GM21367 (cell line): ENCODE data around the gene IFNGR1.
"Not testable (repeated sequence)": the region's sequence is repeated elsewhere in the genome, so short reads cannot be mapped to it uniquely, and the experiment has no call there.

Experiments used
- ATAC-seq: cut with Tn5 transposase; IDR thresholded peaks from one replicate; pipeline ENCODE4 v1.9.1; 2021; ENCODE audit not compliant: unreplicated experiment

The IFNGR1 gene

DNA sequence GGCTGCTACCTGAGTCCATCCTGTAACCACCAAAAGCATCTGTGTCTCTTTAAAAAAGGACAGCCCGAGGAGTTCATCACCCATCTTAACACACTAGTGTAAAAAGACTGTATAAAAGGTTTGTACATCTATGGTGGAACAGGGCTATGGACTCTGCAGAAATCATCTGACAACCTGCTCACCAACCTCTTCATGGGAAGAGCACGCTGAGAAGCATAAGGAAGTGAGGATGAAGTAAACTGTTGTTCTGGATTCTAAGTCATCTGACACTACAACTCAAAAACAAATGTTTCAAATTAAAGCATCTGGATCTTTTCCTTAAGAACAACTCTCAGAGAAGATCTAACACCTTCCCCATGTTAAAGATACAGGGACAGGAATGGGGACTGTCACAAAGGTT is 5.4 kb downstream of the IFNGR1 start:
- ATAC-seq = no peak

DNA sequence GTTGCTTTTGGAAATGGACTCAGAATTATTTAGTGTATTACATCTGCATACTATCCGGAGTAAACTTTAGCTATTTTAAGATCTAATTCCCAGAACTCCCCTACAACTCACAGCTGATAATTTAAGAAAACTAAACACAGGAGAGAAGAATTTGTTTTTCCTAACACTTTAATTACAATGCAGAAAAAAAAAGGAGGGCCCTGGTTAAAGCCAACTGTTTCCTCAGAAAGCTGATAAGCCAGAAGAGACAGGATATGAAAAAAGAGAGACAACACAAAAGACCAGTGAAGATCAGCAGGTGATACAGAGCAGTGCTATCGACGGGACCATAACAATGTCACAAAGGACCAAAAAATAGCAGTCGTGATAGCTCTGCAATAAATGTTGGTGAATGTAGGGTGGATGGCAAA is 5.8 kb downstream of the IFNGR1 start:
- no peak for ATAC-seq

- ATAC-seq = no peak
Measured at GRCh38 chr6:137211910-137212309, 7.3 kb downstream of the IFNGR1 start.

DNA sequence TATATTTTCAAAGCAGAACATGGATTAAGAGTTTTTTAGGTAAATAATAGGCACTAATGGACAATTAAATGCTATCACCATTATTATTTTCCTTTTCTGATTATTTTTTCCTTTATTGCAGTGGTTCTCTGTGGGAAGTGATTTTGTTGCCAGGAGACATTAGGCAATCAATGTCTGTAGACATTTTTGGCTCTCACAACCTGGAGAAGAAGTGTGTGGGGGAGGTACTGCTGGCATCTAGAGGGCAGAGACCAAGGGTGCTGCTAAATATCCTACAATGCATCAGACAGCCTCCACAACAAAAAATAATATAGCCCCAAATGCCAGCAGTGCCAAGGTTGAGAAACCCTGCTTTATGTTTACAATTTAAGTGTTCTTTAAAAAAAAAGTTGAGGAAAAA is 8.3 kb downstream of the IFNGR1 start:
- no peak for ATAC-seq

GRCh38 chr6:137208279-137208678 is 10.9 kb downstream of the IFNGR1 start:
- no peak for ATAC-seq

- not testable (repeated sequence) for ATAC-seq
Measured at GRCh38 chr6:137207457-137207856, 11.7 kb downstream of the IFNGR1 start.

DNA sequence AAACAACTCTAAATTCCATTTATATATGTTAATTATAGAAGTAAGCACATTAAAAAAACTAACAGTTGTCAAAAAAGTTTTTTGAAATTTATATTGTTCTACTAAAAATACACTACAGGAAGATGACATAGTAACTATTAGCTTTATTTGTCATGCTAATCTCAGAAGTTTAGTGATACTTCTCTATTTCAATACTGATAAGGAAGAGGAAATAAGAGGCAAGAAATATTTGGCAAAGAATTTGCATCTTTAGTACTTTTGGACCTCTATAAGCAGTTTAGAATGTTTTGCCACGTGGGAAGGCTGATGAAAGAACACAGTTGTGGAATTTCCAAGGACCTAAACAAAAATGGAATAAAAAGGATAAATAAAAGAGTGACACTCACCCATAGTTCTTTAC is 12.6 kb downstream of the IFNGR1 start:
- ATAC-seq = no peak

- no peak for ATAC-seq
Measured at GRCh38 chr6:137203256-137203655, 15.9 kb downstream of the IFNGR1 start.

DNA sequence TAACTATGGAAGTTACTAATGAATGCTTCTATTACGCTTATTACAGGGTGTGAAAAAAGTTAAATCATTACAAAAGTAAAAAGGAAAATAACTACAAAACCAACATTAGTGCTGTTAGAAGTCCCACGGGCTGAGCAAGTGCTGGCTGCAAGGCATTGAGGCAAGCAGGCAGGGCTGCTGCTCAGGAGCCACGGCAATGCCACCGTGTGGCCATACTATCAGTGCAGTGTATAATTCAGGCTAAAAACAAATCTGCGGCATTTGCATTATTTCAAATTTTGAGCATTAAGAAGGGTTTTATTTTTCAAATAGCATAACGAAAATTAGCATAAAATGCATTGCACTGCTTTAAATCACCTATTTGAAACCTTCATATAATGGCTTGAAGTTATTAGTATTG is 17.1 kb downstream of the IFNGR1 start:
- ATAC-seq = no peak

GRCh38 chr6:137201006-137201405 is 18.2 kb downstream of the IFNGR1 start:
- ATAC-seq = no peak

DNA sequence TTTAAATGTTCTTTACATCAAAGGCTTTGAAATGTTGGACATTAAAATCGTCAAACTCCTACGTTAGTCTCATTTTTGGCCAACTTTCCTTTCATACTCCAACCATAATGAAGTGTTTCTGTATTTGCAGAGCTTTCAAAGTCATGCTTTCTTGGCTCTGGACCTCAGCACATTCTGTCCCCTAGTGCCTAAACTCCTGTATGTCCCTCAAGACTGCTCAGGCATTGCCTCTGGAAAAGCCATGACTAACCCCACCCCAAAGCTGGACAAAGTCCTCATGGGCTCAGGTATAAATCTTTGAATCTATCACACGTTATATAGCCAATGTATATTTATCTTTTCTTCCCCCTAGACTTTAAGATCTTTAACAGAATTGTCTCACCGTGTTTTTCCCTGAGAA is 18.9 kb downstream of the IFNGR1 start:
- ATAC-seq = no peak

- ATAC-seq = no peak
Measured at GRCh38 chr6:137197684-137198645, 21.2 kb downstream of the IFNGR1 start.

DNA sequence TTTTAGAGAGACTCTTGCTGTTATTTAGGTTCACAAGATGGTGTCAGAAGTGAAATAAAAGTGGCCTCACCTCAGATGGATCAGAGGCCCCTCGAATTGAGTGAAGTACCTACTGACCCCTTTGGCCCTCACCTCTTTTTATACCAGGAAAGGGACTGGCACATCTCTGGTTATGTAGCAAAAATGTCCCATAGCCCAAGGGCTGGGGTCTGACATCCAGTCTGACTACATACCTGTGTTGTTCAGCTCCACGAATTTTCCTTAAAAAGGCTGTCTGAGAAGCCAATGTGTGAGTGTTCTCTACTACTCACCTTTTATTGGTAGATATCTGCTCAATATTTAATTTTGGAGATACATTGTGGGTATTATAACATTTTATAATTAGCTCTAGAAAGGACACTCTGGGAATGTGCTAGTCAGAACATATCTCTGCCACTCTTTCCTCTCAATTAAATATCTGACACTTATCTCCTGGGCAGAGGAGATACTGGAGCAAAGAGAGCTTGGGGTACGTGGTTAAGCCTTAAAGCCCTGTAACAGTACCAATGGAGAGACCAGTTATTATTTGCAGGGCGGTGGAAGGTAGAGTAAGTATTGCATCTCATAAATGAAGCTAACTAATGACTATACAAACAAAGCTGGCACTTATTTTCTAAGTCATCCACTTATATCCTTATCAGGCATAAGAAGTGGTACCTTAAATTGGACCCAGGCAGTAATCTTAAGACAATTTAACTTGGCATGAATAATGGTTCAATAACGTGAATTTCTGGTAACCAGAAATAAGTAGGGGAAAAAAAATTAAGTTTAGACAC is 25.7 kb downstream of the IFNGR1 start:
- no peak for ATAC-seq

DNA sequence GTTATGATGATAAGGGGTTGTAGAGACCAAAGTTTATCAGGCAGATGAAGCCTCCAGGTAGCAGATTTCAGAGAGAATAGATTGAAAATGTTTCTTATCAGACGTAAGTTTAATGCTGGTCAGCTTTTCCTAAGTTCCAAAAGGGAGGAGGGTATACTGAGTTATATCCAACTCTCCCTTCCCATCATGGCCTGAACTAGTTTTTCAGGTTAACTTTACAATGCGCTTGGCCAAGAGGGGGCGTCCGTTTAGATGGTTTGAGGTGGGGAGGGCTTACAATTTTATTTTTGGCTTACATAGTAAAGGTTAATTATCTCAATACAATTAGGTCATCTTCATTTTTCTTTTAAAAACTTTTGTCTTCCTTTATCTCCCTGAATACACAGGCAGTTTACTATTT is 26.4 kb downstream of the IFNGR1 start:
- no peak for ATAC-seq

DNA sequence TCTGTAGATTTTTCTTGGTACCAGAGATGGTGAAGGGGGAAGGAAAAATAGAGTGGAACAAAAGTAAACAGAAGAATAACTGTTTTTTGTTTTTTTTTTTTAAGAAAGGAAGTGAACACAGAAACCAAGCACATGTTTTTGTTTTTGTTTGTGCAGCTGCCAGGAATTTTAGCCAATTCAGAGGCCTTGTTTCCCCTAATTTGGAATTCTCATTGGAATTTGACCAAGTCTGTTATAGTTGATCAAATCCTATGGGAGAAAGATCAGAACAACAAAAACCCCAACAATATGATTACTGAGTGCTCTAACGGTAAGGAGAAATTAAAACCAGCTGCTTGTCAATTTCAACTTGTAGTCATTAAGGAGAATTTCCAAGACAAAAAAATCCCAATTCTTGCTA is 27.5 kb downstream of the IFNGR1 start:
- ATAC-seq = no peak

DNA sequence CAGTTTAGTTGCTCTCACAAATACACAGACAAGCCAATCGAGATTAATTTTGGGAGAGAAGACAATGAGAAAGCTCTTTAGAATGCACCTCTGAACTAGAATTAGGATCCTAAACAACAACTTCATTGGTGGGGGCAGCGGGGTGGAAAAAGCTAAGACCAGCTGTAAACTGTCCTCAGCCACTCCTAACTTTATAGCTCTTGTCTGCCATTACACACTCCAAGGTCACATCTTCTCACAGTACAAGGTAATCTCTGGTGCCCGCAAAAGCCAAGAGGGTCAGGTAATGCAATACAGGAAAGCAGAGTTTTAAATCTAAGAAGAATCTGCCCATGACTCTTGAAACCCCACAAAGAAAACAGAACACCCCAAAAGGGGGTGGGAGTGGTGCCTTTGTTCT is 27.9 kb downstream of the IFNGR1 start:
- ATAC-seq = no peak

DNA sequence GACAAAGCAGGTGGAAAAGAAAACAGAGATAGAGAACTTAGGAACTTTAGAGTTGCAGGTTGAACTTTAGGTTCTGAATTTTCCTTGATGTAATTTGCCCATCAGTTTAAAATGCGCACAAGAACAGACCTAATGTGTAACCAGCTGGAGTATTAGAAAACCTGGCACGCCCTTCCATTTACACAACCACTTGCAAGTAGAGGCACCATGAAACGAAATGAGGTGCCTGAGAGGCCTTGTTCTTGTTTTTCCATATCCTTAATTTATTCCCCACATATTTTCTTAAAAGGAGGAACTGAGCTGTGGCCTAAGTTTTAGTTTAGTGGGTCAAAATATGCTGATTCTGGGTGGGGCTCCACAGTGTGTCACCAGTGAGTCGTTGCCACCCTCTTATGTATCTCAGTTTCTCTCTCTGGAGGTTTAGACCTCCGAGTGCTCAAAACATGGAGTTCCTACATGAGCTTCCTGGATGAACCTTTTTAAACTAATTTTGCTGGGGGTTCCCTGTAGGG is 28.5 kb downstream of the IFNGR1 start:
- ATAC-seq = no peak

GRCh38 chr6:137188855-137189254 is 30.3 kb downstream of the IFNGR1 start:
- ATAC-seq = no peak

DNA sequence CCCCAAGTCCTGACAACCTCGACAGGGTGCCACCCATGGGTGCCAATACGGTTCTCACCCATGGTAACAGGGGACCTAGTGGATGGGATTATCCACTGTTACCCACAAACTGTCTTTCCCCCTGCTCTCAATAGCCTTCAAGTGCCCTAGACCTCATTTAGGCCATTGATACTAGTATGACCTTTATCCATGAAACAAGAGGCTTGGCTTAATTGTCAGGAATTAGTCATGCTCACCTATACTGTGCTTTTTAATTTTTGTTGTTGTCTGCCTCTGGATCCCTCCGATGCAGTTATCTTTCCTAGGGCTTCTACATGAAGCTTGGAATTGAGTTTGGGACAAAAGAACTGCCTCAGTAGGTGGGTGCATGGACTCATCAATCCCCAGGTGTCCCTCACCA is 33.9 kb downstream of the IFNGR1 start:
- ATAC-seq = no peak

GRCh38 chr6:137182654-137183073 is 36.5 kb downstream of the IFNGR1 start:
- ATAC-seq = no peak

- no peak for ATAC-seq
Measured at GRCh38 chr6:137181891-137182653, 37.1 kb downstream of the IFNGR1 start.
